Neural progenitor cell (in vitro differentiated cells): ENCODE results near the gene PARS2.

Experiments
- CTCF ChIP-seq: fragments of 200-600 bp; sonication (generic); IDR thresholded peaks from 2 replicates; pipeline ENCODE4 v1.5.1; 2017; ENCODE audit warnings: antibody characterized with exemption, mild to moderate bottlenecking
- EZH2 ChIP-seq: fragments of 200-600 bp; sonication (generic); IDR thresholded peaks from 2 replicates; pipeline ENCODE4 v1.6.1; 2017; ENCODE audit warnings: antibody characterized with exemption, mild to moderate bottlenecking, moderate library complexity
- EZH2phosphoT487 ChIP-seq: fragments of 200-600 bp; sonication (generic); IDR thresholded peaks from 2 replicates; pipeline ENCODE4 v1.6.1; 2017; ENCODE audit warnings: antibody characterized with exemption

GRCh38 chr1:54777011-54777410 is 12.7 kb upstream of the PARS2 start:
- TF ChIP-seq CTCF (no peak), EZH2 (no peak), EZH2phosphoT487 (no peak)
